PC-3 (cell line): ENCODE measurements around the gene PELI2.

ENCODE experiments used
- EZH2 ChIP-seq: fragments of 300-600 bp; sonication (generic); IDR thresholded peaks from one replicate; pipeline ENCODE4 v1.6.1; 2017; ENCODE audit warnings: antibody characterized with exemption, mild to moderate bottlenecking, low read length; ENCODE audit not compliant: unreplicated experiment
- EZH2phosphoT487 ChIP-seq: fragments of 300-600 bp; sonication (generic); IDR thresholded peaks from 2 replicates; pipeline ENCODE4 v1.6.1; 2018; ENCODE audit warnings: mild to moderate bottlenecking, antibody characterized with exemption, low read length, borderline replicate concordance
- TF ChIP-seq, protein P1 (sequence below): fragments of 300-600 bp; sonication (generic); conservative IDR thresholded peaks from 2 replicates; pipeline ENCODE4 v1.5.1; 2017; ENCODE audit warnings: antibody characterized with exemption, low read depth, mild to moderate bottlenecking, low read length

DNA sequence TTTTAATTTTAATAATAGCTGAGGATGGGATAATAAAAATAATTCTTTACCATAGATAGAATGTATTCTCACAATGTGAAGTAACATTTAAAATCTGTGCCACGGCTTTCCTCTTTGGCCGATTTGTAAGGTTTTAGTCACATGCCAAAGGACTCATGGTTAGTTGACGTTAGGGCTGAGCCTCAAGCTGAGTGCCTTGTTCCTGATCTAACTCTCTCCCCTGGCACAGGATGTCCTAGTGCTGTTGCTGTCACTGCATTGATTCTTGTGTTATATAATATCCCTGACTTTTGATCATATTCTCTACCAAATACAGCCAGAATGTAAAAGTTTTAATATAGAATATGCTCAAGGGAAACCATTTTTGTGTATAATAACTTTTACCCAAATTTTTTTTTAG is 144.3 kb downstream of the PELI2 start:
- TF ChIP-seq, protein P1, sequence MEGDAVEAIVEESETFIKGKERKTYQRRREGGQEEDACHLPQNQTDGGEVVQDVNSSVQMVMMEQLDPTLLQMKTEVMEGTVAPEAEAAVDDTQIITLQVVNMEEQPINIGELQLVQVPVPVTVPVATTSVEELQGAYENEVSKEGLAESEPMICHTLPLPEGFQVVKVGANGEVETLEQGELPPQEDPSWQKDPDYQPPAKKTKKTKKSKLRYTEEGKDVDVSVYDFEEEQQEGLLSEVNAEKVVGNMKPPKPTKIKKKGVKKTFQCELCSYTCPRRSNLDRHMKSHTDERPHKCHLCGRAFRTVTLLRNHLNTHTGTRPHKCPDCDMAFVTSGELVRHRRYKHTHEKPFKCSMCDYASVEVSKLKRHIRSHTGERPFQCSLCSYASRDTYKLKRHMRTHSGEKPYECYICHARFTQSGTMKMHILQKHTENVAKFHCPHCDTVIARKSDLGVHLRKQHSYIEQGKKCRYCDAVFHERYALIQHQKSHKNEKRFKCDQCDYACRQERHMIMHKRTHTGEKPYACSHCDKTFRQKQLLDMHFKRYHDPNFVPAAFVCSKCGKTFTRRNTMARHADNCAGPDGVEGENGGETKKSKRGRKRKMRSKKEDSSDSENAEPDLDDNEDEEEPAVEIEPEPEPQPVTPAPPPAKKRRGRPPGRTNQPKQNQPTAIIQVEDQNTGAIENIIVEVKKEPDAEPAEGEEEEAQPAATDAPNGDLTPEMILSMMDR, result no peak
- no peak for TF ChIP-seq EZH2
- TF ChIP-seq EZH2phosphoT487, result no peak
